WTC11 (cell line): ENCODE measurements around the gene CNTNAP2. TPM values are rescaled to one million over a fixed set of nuclear protein-coding genes. Genes with fewer than 3 reads are reported as not detected.

Experiments
- ATAC-seq: fragments of 200-7000 bp; cut with Tn5 transposase; 2 replicates; pipeline ENCODE4 v1.10.0; 2021; ENCODE audit warnings: mild to moderate bottlenecking, moderate library complexity
- CTCF ChIA-PET: fragments of 300-600 bp; sonication (Branson Sonifier 250); formaldehyde crosslinking; loops from one replicate; lab custom pipeline; 2021; ENCODE audit warnings: antibody characterized with exemption; lab: Charles Lee
- POLR2A ChIA-PET: fragments of 350-600 bp; sonication (Branson Sonifier 250); formaldehyde crosslinking; loops from one replicate; lab custom pipeline; 2021; ENCODE audit warnings: antibody characterized with exemption; lab: Charles Lee
- DNase-seq: peaks from one replicate; pipeline ENCODE4 v3.0.0; 2021; ENCODE audit warnings: low spot score
- H3K27ac Mint-ChIP-seq: 2 replicates; pipeline ENCODE4 v1.8.0; 2021; ENCODE audit warnings: mixed read lengths
- H3K27me3 Mint-ChIP-seq: 2 replicates; pipeline ENCODE4 v1.8.0; 2021; ENCODE audit warnings: low read depth, mild to moderate bottlenecking, moderate library complexity, mixed read lengths
- H3K36me3 Mint-ChIP-seq: 2 replicates; pipeline ENCODE4 v1.8.0; 2021; ENCODE audit warnings: mixed read lengths
- H3K4me1 Mint-ChIP-seq: 2 replicates; pipeline ENCODE4 v1.8.0; 2022; ENCODE audit warnings: mixed read lengths
- H3K4me3 Mint-ChIP-seq: 2 replicates; pipeline ENCODE4 v1.8.0; 2021; ENCODE audit warnings: mild to moderate bottlenecking, moderate library complexity, mixed read lengths
- H3K9me3 Mint-ChIP-seq: 2 replicates; pipeline ENCODE4 v1.8.0; 2021; ENCODE audit warnings: mixed read lengths
- ATF3 ChIP-seq: sonication (generic); formaldehyde crosslinking; conservative IDR thresholded peaks from 2 replicates; pipeline ENCODE4 v1.8.1; 2022; ENCODE audit warnings: mild to moderate bottlenecking, missing genetic modification reagents
- CDX4 ChIP-seq: fragments of 250-450 bp; sonication (Bioruptor Pico); IDR thresholded peaks from 2 replicates; pipeline ENCODE4 v1.9.0; 2021; ENCODE audit warnings: moderate library complexity, mild to moderate bottlenecking, inconsistent platforms, borderline replicate concordance
- CREB1 ChIP-seq: sonication (generic); formaldehyde crosslinking; IDR thresholded peaks from 2 replicates; pipeline ENCODE4 v1.8.0; 2023; ENCODE audit warnings: mild to moderate bottlenecking, missing genetic modification reagents
- E2F4 ChIP-seq: sonication (generic); formaldehyde crosslinking; IDR thresholded peaks from 2 replicates; pipeline ENCODE4 v1.8.1; 2022; ENCODE audit warnings: low read depth, mild to moderate bottlenecking, moderate library complexity, missing genetic modification reagents, borderline replicate concordance
- GRHL2 ChIP-seq: fragments of 250-450 bp; sonication (Bioruptor Pico); IDR thresholded peaks from 2 replicates; pipeline ENCODE4 v1.8.0; 2022; ENCODE audit warnings: mild to moderate bottlenecking, moderate library complexity; ENCODE audit not compliant: insufficient replicate concordance, severe bottlenecking
- GTF2I ChIP-seq: fragments of 250-450 bp; sonication (Bioruptor Pico); conservative IDR thresholded peaks from 2 replicates; pipeline ENCODE4 v1.4.0; 2021; ENCODE audit warnings: mild to moderate bottlenecking
- HMGXB4 ChIP-seq: sonication (generic); formaldehyde crosslinking; IDR thresholded peaks from 2 replicates; pipeline ENCODE4 v1.8.1; 2023; ENCODE audit warnings: mild to moderate bottlenecking, moderate library complexity, missing genetic modification reagents
- JUN ChIP-seq: sonication (generic); formaldehyde crosslinking; IDR thresholded peaks from 2 replicates; pipeline ENCODE4 v1.8.0; 2023; ENCODE audit warnings: mild to moderate bottlenecking, missing genetic modification reagents
- NR1H2 ChIP-seq: sonication (generic); formaldehyde crosslinking; IDR thresholded peaks from 2 replicates; pipeline ENCODE4 v1.9.0; 2021; ENCODE audit warnings: mild to moderate bottlenecking, moderate library complexity, missing genetic modification reagents
- OVOL2 ChIP-seq: fragments of 250-450 bp; sonication (Bioruptor Pico); IDR thresholded peaks from 2 replicates; pipeline ENCODE4 v1.9.0; 2021; ENCODE audit warnings: mild to moderate bottlenecking, borderline replicate concordance
- PREB ChIP-seq: sonication (generic); formaldehyde crosslinking; IDR thresholded peaks from 2 replicates; pipeline ENCODE4 v1.8.1; 2022; ENCODE audit warnings: mild to moderate bottlenecking, missing genetic modification reagents, moderate library complexity, borderline replicate concordance
- SMAD4 ChIP-seq: sonication (generic); formaldehyde crosslinking; IDR thresholded peaks from 2 replicates; pipeline ENCODE4 v1.8.0; 2022; ENCODE audit warnings: mild to moderate bottlenecking, missing genetic modification reagents
- TCF7 ChIP-seq: sonication (generic); formaldehyde crosslinking; IDR thresholded peaks from 2 replicates; pipeline ENCODE4 v1.8.0; 2022; ENCODE audit warnings: mild to moderate bottlenecking, low read depth, missing genetic modification reagents, moderate library complexity
- ZNF138 ChIP-seq: sonication (generic); formaldehyde crosslinking; conservative IDR thresholded peaks from 2 replicates; pipeline ENCODE4 v1.8.1; 2022; ENCODE audit warnings: mild to moderate bottlenecking, moderate library complexity, missing genetic modification reagents
- ZNF281 ChIP-seq: sonication (generic); formaldehyde crosslinking; IDR thresholded peaks from 2 replicates; pipeline ENCODE4 v1.8.0; 2023; ENCODE audit warnings: mild to moderate bottlenecking, missing genetic modification reagents
- ZNF416 ChIP-seq: fragments of 250-450 bp; sonication (Bioruptor Pico); IDR thresholded peaks from 2 replicates; pipeline ENCODE4 v1.9.0; 2021; ENCODE audit warnings: mild to moderate bottlenecking, inconsistent platforms
- total RNA-seq: library from RNA; stranded (reverse); gene quantifications from 3 replicates; pipeline ENCODE4 v1.2.3, GENCODE V29; 2021
- TF ChIP-seq, protein P1 (sequence below): sonication (generic); formaldehyde crosslinking; IDR thresholded peaks from 2 replicates; pipeline ENCODE4 v1.8.1; 2022; ENCODE audit warnings: low read depth, missing genetic modification reagents, borderline replicate concordance
- TF ChIP-seq, protein P2 (sequence below): sonication (generic); formaldehyde crosslinking; IDR thresholded peaks from 2 replicates; pipeline ENCODE4 v1.8.0; 2022; ENCODE audit warnings: mild to moderate bottlenecking, missing genetic modification reagents
- TF ChIP-seq, protein P3 (sequence below): sonication (generic); formaldehyde crosslinking; IDR thresholded peaks from 2 replicates; pipeline ENCODE4 v1.8.1; 2022; ENCODE audit warnings: missing genetic modification reagents, borderline replicate concordance

Gene CNTNAP2
- total RNA-seq, 1 experiment from 2014 or later: 63.8 TPM

- TF ChIP-seq ZNF281 (CRISPR knock-in tag) (no peak), OVOL2 (CRISPR knock-in tag) (no peak), ZNF138 (no peak), JUN (no peak)
These were observed 1423.1 kb downstream of the CNTNAP2 start (continued) for GRCh38 chr7:147539685-147540084.

GRCh38 chr7:147540743-147541142, 1424.1 kb downstream of the CNTNAP2 start:
- no peak overlapping the region for H3K27ac Mint-ChIP-seq
- ChIA-PET POLR2A (no interaction called here), CTCF (no interaction called here)
- DNase-seq (no peak), ATAC-seq (no peak)
- TF ChIP-seq NR1H2: no peak
- TF ChIP-seq, protein P1, sequence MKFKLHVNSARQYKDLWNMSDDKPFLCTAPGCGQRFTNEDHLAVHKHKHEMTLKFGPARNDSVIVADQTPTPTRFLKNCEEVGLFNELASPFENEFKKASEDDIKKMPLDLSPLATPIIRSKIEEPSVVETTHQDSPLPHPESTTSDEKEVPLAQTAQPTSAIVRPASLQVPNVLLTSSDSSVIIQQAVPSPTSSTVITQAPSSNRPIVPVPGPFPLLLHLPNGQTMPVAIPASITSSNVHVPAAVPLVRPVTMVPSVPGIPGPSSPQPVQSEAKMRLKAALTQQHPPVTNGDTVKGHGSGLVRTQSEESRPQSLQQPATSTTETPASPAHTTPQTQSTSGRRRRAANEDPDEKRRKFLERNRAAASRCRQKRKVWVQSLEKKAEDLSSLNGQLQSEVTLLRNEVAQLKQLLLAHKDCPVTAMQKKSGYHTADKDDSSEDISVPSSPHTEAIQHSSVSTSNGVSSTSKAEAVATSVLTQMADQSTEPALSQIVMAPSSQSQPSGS: no peak
- no peak for TF ChIP-seq SMAD4 (CRISPR knock-in tag)
- no peak for TF ChIP-seq GTF2I
- TF ChIP-seq ZNF416: no peak
- TF ChIP-seq E2F4 (CRISPR knock-in tag): no peak
- TF ChIP-seq, protein P2, sequence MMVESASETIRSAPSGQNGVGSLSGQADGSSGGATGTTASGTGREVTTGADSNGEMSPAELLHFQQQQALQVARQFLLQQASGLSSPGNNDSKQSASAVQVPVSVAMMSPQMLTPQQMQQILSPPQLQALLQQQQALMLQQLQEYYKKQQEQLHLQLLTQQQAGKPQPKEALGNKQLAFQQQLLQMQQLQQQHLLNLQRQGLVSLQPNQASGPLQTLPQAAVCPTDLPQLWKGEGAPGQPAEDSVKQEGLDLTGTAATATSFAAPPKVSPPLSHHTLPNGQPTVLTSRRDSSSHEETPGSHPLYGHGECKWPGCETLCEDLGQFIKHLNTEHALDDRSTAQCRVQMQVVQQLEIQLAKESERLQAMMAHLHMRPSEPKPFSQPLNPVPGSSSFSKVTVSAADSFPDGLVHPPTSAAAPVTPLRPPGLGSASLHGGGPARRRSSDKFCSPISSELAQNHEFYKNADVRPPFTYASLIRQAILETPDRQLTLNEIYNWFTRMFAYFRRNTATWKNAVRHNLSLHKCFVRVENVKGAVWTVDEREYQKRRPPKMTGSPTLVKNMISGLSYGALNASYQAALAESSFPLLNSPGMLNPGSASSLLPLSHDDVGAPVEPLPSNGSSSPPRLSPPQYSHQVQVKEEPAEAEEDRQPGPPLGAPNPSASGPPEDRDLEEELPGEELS (CRISPR knock-in tag): no peak
- TF ChIP-seq, protein P3, sequence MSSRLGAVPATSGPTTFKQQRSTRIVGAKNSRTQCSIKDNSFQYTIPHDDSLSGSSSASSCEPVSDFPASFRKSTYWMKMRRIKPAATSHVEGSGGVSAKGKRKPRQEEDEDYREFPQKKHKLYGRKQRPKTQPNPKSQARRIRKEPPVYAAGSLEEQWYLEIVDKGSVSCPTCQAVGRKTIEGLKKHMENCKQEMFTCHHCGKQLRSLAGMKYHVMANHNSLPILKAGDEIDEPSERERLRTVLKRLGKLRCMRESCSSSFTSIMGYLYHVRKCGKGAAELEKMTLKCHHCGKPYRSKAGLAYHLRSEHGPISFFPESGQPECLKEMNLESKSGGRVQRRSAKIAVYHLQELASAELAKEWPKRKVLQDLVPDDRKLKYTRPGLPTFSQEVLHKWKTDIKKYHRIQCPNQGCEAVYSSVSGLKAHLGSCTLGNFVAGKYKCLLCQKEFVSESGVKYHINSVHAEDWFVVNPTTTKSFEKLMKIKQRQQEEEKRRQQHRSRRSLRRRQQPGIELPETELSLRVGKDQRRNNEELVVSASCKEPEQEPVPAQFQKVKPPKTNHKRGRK (CRISPR knock-in tag): no peak
- TF ChIP-seq PREB (CRISPR knock-in tag): no peak
- no peak for TF ChIP-seq GRHL2
- no peak for TF ChIP-seq TCF7 (CRISPR knock-in tag)
- TF ChIP-seq CDX4: no peak
- no peak for TF ChIP-seq CREB1 (CRISPR knock-in tag)
- TF ChIP-seq ATF3 (CRISPR knock-in tag): no peak
- TF ChIP-seq HMGXB4 (CRISPR knock-in tag): no peak
- 0 out of 2 replicates have a peak, but pooled peaks cover 2% of the 10 kb centered on the region for H3K4me1 Mint-ChIP-seq
- H3K36me3 Mint-ChIP-seq: peaks cover 34% of the 10 kb centered on the region
- H3K4me3 Mint-ChIP-seq: no peak overlapping the region
- peaks cover 61% of the 10 kb centered on the region for H3K9me3 Mint-ChIP-seq
- H3K27me3 Mint-ChIP-seq: no peaks in the 10 kb centered on the region
